NB4 (cell line): ENCODE measurements around the gene OLFM1.
A peak's percentile ranks its signal among the peaks of the same experiment; 100 is the strongest.

Experiments
- DNase-seq: peaks from one replicate; pipeline ENCODE4 v3.0.0; 2010; ENCODE audit warnings: low read depth
- H3K4me3 ChIP-seq: one replicate; pipeline ENCODE4 v1.5.1; 2011; ENCODE audit warnings: mild to moderate bottlenecking, low read depth, low read length, moderate library complexity
- MYC ChIP-seq: IDR thresholded peaks from 2 replicates; pipeline ENCODE4 v1.6.1; 2011; ENCODE audit warnings: low read depth, low read length
- POLR2A ChIP-seq: IDR thresholded peaks from 2 replicates; pipeline ENCODE4 v1.6.1; 2011; ENCODE audit warnings: mild to moderate bottlenecking; ENCODE audit not compliant: insufficient read length; ENCODE audit errors: extremely low read depth
- TF ChIP-seq, protein P1 (sequence below): IDR thresholded peaks from one replicate; pipeline ENCODE4 v1.5.1; 2012; ENCODE audit warnings: low read depth, low read length
- TF ChIP-seq, protein P2 (sequence below): IDR thresholded peaks from 2 replicates; pipeline ENCODE4 v1.6.1; 2011; ENCODE audit warnings: low read depth, low read length

OLFM1 gene

DNA sequence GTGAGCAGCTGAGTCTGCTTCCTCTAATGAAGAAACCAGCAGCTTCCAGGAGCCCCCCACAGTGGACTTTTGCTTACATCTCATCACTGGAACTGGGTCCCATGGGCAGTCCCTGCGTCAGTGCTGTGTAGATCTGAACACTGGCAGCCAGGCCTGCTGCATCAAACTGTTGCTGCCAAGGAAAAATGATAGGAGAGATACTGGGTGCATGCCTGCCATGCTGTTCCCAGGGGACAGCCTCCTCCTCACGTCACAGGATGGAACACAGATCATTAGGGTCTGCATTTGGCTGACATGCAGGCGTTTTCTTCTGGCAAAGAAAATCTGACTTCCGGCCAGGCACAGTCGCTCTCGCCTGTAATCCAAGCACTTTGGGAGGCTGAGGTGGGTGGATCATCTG is 67.9 kb downstream of the OLFM1 start:
- no peak for TF ChIP-seq POLR2A
- no peak for TF ChIP-seq MYC
- TF ChIP-seq, protein P1, sequence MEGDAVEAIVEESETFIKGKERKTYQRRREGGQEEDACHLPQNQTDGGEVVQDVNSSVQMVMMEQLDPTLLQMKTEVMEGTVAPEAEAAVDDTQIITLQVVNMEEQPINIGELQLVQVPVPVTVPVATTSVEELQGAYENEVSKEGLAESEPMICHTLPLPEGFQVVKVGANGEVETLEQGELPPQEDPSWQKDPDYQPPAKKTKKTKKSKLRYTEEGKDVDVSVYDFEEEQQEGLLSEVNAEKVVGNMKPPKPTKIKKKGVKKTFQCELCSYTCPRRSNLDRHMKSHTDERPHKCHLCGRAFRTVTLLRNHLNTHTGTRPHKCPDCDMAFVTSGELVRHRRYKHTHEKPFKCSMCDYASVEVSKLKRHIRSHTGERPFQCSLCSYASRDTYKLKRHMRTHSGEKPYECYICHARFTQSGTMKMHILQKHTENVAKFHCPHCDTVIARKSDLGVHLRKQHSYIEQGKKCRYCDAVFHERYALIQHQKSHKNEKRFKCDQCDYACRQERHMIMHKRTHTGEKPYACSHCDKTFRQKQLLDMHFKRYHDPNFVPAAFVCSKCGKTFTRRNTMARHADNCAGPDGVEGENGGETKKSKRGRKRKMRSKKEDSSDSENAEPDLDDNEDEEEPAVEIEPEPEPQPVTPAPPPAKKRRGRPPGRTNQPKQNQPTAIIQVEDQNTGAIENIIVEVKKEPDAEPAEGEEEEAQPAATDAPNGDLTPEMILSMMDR = no peak
- TF ChIP-seq, protein P2, sequence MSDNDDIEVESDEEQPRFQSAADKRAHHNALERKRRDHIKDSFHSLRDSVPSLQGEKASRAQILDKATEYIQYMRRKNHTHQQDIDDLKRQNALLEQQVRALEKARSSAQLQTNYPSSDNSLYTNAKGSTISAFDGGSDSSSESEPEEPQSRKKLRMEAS = no peak
- H3K4me3 ChIP-seq = no peak overlapping the region
- no peak for DNase-seq

DNA sequence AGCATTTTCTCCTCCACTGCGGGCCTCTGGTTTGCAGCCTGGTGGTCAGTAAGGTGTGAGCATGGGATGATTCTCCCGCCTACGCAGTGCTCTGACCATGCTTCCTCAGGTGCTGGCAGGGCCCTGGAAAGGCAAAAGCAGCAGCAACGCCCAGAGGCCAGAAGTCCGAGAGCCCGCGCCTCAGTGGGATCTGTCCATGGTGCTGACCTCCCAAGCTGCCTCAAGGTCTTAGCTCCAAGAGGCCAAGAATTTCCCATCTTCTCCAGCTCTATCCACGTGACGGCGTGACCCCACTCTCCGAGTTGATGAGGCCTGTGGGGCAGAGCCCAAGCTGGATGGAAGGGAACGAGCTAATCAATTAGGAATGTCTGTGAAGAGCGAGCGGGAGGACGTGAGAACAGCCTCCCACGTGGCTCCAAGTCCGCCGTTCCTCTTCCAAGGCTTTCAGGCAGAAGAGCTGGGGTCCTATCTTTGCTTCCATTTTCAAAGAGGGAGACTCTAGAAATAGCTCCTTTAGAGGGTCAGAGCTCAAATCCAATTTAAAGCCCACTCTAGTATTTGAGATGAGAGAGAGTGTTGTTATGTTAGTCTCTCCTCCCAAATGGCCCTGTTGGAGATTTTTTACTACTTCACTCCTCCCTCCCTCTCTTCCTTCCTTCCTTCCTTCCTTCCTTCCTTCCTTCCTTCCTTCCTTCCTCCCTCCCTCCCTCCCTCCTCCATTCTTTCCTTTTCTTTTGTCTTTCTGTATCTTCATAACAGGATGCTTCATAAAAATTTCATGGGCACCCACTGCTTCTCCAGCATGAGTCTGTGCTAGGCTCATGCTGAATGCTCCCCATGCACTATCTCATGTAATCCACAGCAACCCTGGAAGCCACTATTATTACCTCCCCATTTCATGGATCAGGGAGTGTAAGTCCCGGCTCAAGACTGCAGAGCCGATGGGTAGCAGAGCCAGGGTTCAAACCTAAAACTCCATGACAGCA is 69.3 kb downstream of the OLFM1 start:
- TF ChIP-seq, protein P1 = no peak
- TF ChIP-seq, protein P2 = no peak
- no peak for TF ChIP-seq MYC
- no peak for TF ChIP-seq POLR2A
- no peak overlapping the region for H3K4me3 ChIP-seq
- peak; percentile 53 for DNase-seq

DNA sequence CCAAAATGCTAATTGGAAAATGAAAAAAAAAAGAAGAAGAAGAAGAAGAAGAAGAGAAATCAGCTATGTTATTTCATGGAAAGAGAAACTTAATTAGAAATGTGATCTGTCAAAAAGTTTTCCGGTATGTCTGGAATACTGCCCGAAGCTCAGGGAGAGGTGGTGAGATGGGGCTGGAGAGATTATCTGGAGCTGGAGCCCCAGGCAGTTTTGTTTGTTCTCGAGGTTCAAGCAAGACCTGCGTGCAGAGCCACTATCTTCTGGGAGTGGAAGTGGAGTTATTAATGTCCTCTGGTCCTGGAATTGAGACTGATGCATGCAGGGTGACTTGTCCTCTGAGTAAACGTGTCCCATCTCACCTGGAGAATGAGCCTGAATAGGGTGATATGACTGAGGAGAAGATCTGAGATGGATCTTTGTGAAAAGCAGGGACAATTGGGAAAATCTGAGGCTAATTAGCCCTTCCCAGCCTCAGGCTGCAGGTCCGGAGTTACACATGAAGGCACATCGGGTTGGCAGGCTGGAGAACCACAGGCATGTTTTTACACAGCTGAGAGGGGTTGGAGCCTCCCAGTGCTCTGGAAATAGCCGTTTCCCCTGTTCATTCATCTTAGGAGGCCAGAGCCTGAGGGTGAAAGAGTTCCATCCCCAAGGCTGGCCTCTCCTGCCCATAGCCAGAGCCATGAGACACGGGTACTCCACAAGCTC is 70.5 kb downstream of the OLFM1 start:
- TF ChIP-seq, protein P1 = no peak
- H3K4me3 ChIP-seq = no peak overlapping the region
- DNase-seq = no peak

DNA sequence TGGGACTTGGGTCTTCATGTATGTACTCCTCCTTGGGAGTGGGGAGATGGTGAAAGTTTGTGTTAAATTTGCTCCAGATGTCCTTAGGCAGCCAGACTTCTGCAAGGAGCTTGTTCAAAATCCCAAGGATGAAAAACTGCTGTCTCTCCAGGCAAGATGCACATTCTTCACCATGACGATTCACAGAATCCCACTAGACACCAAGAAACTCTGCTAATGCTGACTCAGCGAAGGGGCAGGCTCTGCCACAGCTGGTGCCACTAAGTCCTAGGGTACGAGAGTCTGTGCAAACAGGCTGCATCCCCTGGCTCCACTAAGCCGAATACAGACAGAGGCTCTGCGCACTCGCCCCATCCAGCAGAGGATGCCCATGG is 71.1 kb downstream of the OLFM1 start:
- H3K4me3 ChIP-seq = no peak overlapping the region
- no peak for TF ChIP-seq MYC
- TF ChIP-seq, protein P2 = no peak
- TF ChIP-seq POLR2A = no peak
- TF ChIP-seq, protein P1 = no peak
- DNase-seq = no peak

DNA sequence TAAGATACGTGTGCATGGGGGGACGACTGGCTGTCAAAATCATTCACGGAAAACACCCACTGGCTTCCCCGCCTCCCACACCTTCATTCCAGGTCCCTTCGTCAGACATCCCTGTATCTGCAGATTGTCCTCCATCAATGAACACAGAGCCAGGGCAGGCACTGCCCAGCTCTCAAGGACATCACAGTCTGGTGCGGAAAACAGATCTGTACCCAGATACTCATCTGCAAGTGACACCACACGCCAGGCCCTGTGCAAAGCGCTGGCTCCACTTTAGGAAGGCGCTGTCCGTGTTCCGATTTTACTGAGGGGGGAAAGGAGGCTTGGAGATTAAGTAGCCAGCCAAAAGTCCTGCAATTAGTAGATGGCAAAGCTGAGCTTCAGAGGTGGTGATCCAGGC is 72.3 kb downstream of the OLFM1 start:
- DNase-seq = no peak
- H3K4me3 ChIP-seq = no peak overlapping the region
- TF ChIP-seq MYC (no peak), POLR2A (no peak)
- TF ChIP-seq, protein P1 = no peak
- TF ChIP-seq, protein P2 = no peak
